ENCODE results near the gene FUT1. TPM values are rescaled to one million over a fixed set of nuclear protein-coding genes. Genes with fewer than 3 reads are reported as not detected.
"Not testable (repeated sequence)": the region's sequence is repeated elsewhere in the genome, so short reads cannot be mapped to it uniquely, and the experiment has no call there.

Gene FUT1
- total RNA-seq, 1 experiment from 2014 or later = 6.3 TPM

- DNase-seq (ENCODE audit: low spot score) = not testable (repeated sequence)
Measured at GRCh38 chr19:48718106-48718505, 34.3 kb downstream of the FUT1 start.

GRCh38 chr19:48716562-48717291 is 35.7 kb downstream of the FUT1 start:
- no peak for DNase-seq (ENCODE audit: low spot score)

DNA sequence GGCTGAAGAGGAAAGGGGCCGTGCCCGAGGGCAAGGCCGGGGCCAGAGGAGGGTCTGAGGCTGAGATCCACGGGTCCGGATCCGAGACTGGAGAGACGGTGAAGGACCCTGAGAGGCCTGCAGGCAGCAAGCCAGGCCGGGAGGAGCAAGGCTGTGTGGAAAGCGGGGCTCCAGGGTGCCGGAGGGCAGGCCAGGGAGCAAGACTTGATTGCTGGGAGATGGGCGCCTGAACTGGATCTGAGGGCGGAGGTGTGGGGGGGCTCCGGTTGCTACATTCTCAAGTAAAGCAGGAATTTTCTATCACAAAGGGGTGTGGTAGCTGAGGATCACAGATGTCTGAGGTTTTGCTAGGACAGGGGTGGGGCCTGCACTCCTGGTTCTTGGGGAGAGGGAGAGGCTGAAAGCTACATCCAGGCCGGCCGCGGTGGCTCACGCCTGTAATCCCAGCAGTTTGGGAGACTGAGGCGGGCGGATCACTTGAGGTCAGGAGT is 36.7 kb downstream of the FUT1 start:
- no peak for DNase-seq (ENCODE audit: low spot score)

DNA sequence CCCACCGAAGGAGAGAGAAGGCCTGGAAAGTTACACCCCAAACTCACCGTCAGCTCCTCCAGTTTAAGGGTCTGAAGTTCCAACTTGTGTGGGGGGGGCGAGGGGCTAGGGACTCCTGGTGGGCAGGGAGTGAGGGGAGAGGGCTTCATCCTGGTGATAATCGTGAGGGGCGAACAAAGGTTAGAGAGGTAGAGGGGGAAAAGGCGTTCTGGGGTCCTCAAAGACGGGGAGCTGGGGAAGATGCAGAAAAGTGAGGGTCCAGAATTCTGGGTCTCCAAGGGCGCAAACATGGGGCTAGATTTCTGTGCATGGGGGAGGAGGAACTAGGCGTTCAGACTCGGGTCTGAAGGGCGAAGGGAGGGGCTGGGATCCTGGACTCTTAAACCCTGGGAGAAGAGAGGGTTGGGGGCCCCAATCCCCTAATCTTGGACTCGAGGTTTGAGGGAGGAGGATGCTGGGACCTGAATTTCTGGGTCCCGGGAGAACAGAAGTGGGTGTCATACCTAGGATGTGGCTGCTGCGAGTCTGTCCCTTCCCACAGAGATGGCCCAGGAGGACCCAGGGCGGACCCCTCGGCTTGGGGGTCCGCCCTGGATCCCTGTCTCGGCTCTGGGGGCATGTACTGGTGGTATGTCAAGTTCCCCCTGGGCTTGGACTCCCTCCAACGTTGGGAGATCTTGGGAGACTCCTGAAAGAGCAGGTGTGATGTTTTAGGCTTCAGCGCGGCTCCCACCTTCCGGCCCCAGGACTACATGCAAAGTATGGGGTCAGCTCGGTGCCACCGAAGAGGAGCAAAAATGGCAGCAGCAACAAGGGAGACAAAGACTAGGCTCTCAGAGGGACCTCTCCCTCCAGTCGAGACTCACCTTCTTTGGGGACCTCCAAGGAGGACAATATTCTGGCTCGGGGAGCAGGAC is 37.4 kb downstream of the FUT1 start:
- DNase-seq (ENCODE audit: low spot score) = no peak

DNA sequence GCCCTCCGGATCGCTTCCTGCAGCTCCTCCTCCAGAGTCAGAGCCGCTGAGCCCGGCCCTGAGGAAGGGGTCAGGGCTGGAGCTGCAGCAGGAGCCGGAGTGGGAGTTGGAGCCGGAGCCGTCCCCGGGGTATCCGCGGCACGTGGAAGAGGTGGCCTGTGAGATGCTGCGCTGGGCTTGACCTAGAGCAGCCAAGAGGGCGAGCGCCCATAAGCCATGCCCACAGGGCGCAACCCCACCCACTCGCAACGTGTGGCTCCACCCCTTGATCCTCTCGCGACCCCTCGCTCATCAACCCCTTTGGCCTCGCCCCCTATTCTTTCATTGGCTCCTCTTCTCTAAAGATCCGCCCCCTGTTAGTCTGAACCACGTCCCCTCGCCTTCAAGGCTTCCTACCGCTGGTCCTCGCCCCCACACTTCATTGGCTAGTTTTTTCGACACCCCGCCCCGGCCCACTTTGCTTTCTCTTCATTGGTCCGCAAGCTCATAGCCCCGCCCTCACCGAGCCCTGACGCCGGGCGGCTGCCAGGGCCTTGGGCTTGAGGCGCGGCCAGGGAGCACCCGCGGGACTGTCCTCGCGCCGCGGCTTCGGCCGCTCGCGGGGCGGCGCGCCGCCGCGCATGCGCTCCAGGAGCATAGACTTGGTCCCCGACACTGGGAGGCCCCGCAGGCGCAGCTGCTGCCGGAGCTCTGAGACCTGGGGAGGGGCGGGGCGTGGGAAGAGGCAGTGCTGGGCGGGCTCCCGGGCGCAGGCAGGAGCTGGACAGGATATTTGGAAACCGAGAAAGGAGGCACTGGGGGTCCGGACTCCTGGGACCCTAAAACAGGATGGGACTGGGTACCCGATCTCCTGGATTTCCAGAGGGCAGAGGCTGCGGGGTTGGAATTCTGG is 38.3 kb downstream of the FUT1 start:
- DNase-seq (ENCODE audit: low spot score) = peak; percentile 100

DNA sequence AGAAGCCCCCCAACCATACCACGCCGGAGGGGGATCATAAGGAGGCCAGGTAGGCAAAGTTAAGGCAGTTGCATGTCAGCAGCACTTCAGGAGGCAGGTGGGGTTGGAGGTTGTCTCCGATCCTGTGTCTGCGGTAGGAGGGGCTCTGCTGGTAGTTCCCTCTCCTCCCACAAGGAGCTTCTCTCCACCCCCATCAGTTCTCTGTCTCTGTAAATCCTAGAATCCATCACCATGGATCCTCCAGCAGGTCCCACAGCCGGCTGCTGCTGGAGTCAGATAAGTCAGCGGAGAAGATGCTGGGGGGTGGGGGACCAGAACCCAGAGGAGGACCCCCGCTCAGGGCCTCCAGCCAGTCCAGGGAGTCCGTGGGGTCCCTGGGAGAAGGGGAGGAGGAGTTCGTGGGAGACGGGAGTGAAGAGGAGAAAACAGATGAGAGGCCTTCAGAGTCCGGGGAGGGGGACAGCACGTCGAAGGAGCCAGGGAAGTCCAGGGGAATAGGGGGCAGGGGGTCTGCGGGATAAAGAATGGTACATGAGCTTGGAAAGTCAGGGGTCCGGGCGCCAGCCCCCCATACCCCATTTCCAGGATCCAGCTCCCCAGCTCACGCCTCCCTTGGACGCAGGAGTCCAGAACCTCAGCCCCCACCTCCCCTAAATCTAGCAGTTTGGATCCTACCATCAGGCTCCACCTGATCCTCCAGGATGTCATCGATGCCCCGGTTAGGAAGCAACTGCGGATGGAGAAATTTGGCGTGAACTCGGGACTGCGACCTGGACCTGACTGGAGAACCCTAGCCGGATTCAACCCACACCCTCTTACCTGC is 39.2 kb downstream of the FUT1 start:
- DNase-seq (ENCODE audit: low spot score) = peak; percentile 48

DNA sequence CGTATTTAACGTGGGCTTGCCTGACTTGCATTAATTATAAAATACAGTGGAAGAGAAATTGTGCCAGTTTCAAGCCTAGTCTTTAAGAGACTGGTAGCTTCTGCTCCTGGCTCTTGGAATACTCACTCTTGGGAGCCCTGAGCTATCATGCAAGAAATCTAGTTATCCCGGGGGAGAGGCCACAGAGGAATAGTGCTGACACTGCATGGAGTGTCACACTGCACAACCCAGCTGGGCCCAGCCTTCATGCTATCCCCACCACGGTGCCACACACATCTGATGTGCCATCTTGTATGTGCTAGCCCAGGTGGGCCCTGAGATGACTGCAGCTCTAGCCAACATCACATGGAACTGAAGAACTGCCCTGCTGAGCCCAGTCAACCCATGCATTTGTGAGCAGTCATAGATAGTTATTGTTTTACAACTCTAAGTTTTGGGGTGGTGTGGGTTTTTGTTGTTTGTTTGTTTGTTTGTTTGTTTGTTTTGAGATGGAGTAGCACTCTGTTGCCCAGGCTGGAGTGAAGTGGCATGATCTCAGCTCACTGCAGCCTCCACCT is 41.3 kb downstream of the FUT1 start:
- DNase-seq (ENCODE audit: low spot score) = no peak

DNA sequence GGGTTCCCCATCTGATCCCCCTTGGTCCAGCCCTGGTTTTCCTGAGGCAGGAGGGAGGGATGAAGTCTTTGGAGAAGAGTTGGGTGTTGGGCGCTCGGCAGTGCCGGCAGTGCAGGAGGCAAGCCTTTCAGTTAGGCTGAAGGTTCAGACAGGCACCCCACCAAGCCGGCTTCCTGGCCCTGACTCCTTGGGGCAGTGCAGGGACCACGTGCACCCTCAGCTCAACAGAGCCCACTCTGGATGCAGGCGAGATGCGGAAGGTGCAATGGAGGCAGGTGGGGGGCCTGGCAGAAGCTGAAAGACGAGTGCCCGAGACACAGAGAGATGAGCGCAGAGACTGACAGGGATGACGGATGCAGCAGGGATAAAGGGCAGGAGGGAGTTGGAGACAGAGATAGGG is 44.0 kb downstream of the FUT1 start:
- no peak for DNase-seq (ENCODE audit: low spot score)

DNA sequence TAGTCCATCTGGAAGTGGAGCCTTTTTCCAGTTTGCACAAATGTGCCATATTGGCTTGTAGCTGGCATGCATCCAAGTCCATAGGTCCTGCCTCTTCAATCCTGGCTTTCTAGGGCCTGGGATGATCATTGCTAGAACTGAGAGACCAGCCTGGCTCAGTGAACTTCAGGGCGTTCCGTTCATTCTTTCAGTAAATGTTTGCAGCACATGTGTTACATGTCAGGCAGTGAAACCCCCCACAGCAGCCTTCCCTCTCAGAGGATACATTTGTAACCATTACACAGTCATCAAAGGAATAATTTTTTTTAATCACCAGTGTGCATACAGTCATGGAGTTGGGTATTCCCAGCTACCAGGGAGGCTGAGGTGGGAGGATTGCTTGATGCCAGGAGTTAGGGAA is 47.0 kb downstream of the FUT1 start:
- DNase-seq (ENCODE audit: low spot score) = no peak

- no peak for DNase-seq (ENCODE audit: low spot score)
Measured at GRCh38 chr19:48703316-48703715, 49.1 kb downstream of the FUT1 start.

GRCh38 chr19:48702701-48703100 is 49.7 kb downstream of the FUT1 start:
- DNase-seq (ENCODE audit: low spot score) = no peak

- peak; percentile 90 for DNase-seq (ENCODE audit: low spot score)
Measured at GRCh38 chr19:48698046-48698445, 54.4 kb downstream of the FUT1 start.

Small RNA genes lying within 50 kb of the gene (small RNA-seq; reads per million reads assigned to genes)
- gene RNU6-317P = not detected

Other genes with a start within 250 kb of the FUT1 start
- gene LMTK3, start 240.8 kb downstream of the FUT1 start, total RNA-seq (2014; rRNA removed; shearing (Covaris generic)) = 11.4 and 12.2 TPM in 2 replicates
- 48.6 and 55.3 TPM in 2 replicates for gene SULT2B1, start 200.5 kb downstream of the FUT1 start, total RNA-seq (2014; rRNA removed; shearing (Covaris generic))
- 2.3 and 3.4 TPM in 2 replicates for gene SPACA4, start 145.9 kb downstream of the FUT1 start, total RNA-seq (2014; rRNA removed; shearing (Covaris generic))
- 15.9 and 18.5 TPM in 2 replicates for gene FAM83E, start 137.6 kb downstream of the FUT1 start, total RNA-seq (2014; rRNA removed; shearing (Covaris generic))
- 6,271 and 6,382 TPM in 2 replicates for gene RPL18, start 133.5 kb downstream of the FUT1 start, total RNA-seq (2014; rRNA removed; shearing (Covaris generic))
- gene SPHK2, start 133.1 kb downstream of the FUT1 start, total RNA-seq (2014; rRNA removed; shearing (Covaris generic)) = 114 and 115 TPM in 2 replicates
- 19.4 and 27.9 TPM in 2 replicates for gene DBP, start 115.3 kb downstream of the FUT1 start, total RNA-seq (2014; rRNA removed; shearing (Covaris generic))
- 1.4 and 4.7 TPM in 2 replicates for gene CA11, start 106.5 kb downstream of the FUT1 start, total RNA-seq (2014; rRNA removed; shearing (Covaris generic))
- gene NTN5, start 79.6 kb downstream of the FUT1 start, total RNA-seq (2014; rRNA removed; shearing (Covaris generic)) = not detected in 2 replicates
- 14.3 and 21.0 TPM in 2 replicates for gene FUT2, start 56.7 kb downstream of the FUT1 start, total RNA-seq (2014; rRNA removed; shearing (Covaris generic))
- gene MAMSTR, start 32.9 kb downstream of the FUT1 start, total RNA-seq (2014; rRNA removed; shearing (Covaris generic)) = 0.73 and 0.84 TPM in 2 replicates
- gene RASIP1, start 12.0 kb downstream of the FUT1 start, total RNA-seq (2014; rRNA removed; shearing (Covaris generic)) = 0.34 and 0.61 TPM in 2 replicates
- 0.05 and 0.58 TPM in 2 replicates for gene IZUMO1, start 5.7 kb downstream of the FUT1 start, total RNA-seq (2014; rRNA removed; shearing (Covaris generic))
- not detected in 2 replicates for gene FGF21, start 2.9 kb upstream of the FUT1 start, total RNA-seq (2014; rRNA removed; shearing (Covaris generic))
- gene BCAT2, start 58.4 kb upstream of the FUT1 start, total RNA-seq (2014; rRNA removed; shearing (Covaris generic)) = 62.8 and 65.7 TPM in 2 replicates
- gene HSD17B14, start 83.8 kb upstream of the FUT1 start, total RNA-seq (2014; rRNA removed; shearing (Covaris generic)) = not detected in 2 replicates
- gene PLEKHA4, start 116.0 kb upstream of the FUT1 start, total RNA-seq (2014; rRNA removed; shearing (Covaris generic)) = 3.9 and 5.4 TPM in 2 replicates
- gene PPP1R15A, start 119.8 kb upstream of the FUT1 start, total RNA-seq (2014; rRNA removed; shearing (Covaris generic)) = 152 and 165 TPM in 2 replicates
- not detected in 2 replicates for gene TULP2, start 146.1 kb upstream of the FUT1 start, total RNA-seq (2014; rRNA removed; shearing (Covaris generic))
- 160 and 185 TPM in 2 replicates for gene NUCB1, start 147.7 kb upstream of the FUT1 start, total RNA-seq (2014; rRNA removed; shearing (Covaris generic))
- gene DHDH, start 181.1 kb upstream of the FUT1 start, total RNA-seq (2014; rRNA removed; shearing (Covaris generic)) = 0.10 and 0.42 TPM in 2 replicates
- 185 and 213 TPM in 2 replicates for gene BAX, start 202.2 kb upstream of the FUT1 start, total RNA-seq (2014; rRNA removed; shearing (Covaris generic))
- 5,979 and 6,365 TPM in 2 replicates for gene FTL, start 212.7 kb upstream of the FUT1 start, total RNA-seq (2014; rRNA removed; shearing (Covaris generic))
- 67.1 and 71.5 TPM in 2 replicates for gene GYS1, start 240.7 kb upstream of the FUT1 start, total RNA-seq (2014; rRNA removed; shearing (Covaris generic))
- 562 and 566 TPM in 2 replicates for gene RUVBL2, start 241.2 kb upstream of the FUT1 start, total RNA-seq (2014; rRNA removed; shearing (Covaris generic))